NCI-H1694 treated with DMSO at 0.1 percent for 48 hours (cell line): Measurements from ENCODE around the gene AMBRA1.

ENCODE experiments used
- DNase-seq: peaks from one replicate; lab custom pipeline; 2025; lab: John Stamatoyannopoulos, UW

The AMBRA1 gene

GRCh38 chr11:46367244-46367915, 226.4 kb downstream of the AMBRA1 start:
- peak; percentile 46 for DNase-seq

- no peak for DNase-seq
These were observed 227.1 kb downstream of the AMBRA1 start for GRCh38 chr11:46366661-46367161.

DNA sequence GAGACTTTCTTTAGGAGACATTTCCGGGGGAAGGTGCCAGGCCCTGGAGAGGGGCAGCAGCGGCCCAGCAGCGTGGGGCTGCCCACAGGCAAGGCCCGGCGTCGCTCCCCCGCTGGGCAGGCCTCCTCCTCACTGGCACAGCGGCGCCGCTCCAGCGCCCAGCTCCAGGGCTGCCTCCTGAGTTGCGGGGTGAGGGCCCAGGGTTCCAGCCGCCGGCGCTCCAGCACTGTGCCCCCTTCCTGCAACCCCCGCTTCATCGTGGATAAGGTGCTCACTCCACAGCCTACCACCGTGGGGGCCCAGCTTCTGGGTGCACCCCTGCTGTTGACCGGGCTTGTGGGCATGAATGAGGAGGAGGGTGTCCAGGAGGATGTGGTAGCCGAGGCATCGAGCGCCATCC, 227.6 kb downstream of the AMBRA1 start:
- no peak for DNase-seq

GRCh38 chr11:46364791-46365190, 229.0 kb downstream of the AMBRA1 start:
- no peak for DNase-seq

DNA sequence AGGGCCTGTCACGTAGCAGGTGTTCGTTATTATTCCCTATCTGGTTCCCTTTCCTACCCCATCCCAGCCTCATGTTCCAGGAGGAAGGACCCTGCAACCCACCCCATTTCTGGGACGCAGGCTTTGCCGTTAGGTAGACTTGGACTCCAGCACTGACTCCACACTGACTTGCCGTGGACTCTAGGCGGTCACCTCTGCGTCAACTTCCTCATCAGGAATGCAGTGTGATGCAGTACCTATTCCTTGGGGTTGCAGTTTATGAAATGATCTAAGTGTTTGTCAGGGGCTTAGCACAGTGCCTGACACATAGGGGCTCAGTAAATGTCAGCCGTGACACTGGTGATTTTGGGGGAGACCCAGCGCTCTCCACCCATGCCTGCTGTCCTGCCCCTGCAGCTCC, 229.8 kb downstream of the AMBRA1 start:
- no peak for DNase-seq

DNA sequence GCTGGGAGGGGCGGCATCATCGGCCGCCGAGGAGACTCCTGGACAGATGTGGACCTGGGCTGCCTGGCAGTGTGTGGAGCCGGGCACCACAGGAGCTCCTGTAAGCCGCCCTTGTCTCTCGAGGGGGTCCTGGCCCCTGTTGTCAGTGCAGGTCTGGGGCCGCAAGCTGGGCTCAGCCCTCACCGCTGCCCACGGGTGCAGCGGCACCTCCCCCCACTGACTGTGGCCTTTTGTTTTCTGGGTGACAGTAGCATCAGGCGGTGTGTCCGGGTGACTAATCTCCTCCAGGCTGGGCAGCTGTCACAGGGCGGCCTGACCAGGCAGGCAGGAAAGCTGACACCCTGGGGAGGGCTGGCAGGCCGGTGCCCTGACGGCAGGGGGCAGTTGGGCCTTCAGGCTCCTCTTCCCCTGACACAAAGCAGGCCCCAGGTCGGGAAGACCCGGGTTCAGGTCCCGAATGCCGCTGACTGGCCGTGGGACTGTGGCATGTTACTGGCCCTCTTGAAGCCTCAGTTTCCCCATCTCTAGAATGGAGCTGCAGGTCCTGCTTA, 230.3 kb downstream of the AMBRA1 start:
- no peak for DNase-seq

- no peak for DNase-seq
These were observed 230.8 kb downstream of the AMBRA1 start for GRCh38 chr11:46363031-46363407.

DNA sequence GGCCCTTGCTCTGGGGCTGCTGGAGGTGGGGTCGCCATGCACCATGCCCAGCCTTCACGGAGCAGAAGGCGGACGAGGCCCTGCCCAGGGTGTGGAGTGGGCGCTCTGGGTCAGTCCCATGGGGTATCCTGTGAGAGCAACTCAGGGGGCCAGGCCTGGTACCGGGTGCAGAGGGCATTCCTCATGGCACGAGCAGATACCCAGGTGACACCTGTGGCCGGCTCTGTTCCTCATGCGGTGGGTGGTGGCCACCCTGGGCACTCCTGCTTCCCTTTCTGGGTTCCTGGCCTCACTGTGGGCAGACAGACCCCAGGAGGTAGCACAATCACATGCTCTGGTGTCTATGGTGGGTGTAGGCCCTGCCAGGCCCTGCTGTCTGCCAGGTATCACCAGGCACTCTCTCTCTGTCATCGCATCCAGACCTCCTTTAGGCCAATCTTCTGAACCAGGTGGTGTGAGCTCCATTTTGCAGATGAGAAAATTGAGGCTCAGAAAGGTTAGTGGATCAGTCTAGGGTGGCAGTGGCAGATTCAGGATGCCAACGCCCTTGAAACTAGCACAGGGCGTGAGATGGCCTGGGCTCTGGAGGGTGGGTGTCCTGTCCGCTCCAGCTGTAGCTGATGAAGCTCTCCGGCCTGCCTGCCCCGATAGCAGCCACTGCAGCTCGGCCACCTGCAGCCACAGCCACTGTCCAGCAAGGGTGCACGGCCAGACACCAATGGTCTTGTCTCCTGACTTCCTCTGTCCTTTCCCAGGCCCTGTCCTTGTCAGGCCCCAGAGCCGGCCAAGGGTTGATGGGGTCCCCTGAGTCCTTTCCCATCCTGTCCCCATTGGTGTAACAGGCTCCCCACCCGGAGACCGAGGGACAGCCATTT, 231.4 kb downstream of the AMBRA1 start:
- no peak for DNase-seq

- peak; percentile 37 for DNase-seq
These were observed 232.3 kb downstream of the AMBRA1 start for GRCh38 chr11:46361283-46362155.

DNA sequence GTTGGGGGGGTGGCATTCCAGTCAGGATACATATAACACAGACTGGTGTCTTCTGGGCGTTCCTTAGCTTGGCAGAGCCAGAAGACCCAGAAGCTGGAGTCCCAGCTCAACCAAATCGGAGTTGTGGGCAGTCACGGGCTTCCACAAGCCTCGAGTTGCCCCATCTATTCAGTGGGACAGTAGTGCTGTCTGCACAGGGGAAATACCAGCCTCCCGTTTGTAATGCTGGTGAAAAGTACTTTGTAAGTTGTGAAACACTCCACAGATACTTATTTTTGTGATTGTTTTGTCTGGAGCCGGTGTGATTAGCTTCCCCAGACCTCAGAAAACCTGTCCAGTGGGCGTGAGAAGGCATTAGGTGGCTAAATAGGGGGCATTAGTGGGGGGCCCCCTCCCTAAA, 232.9 kb downstream of the AMBRA1 start:
- no peak for DNase-seq

DNA sequence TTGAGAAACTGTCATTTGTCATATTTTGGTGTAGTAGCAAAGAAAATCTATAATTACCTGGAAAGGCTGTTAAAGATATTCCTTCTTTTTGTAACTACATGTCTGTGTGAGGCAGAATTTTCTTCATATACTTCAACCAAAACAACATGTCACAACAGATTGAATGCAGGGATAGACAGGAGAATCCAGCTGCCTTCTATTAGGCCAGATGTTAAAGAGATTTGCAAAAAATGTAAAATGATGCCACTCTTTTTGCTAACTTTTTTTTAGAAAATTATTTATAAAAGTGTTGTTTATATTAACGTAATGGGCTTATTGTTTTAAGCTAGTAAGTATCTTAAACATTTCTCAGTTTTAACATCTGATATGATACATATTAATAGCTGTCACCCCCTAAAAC, 233.9 kb downstream of the AMBRA1 start:
- DNase-seq: no peak

- DNase-seq: no peak
These were observed 236.3 kb downstream of the AMBRA1 start for GRCh38 chr11:46357483-46357936.

DNA sequence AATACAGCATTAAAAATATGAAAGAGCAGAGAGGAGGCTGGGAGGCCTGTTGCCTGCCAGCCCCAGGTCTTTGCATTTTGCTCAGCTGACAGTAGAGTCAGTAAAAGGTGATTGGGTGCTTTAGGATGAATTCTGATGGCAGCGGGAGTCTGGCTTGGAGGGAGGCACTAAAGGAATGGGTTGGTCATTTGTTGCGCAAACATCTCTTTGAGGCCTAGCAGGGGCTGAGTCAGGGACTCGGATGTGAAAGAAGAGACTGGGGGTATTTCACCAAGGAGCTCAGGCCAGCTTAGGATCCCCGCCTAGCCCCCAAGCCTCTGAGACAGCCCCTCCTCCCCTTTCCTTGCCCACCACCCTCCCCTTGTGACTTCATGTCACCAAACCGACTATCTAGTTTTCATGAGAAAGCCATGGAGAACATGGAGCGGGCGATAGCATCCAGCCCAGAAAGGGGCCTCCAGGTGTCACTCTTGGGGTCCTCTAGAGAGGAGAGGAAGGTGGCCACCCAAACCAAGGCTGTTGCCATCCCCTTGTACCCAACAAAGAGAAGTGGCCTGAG, 236.8 kb downstream of the AMBRA1 start:
- DNase-seq: no peak

- no peak for DNase-seq
These were observed 240.1 kb downstream of the AMBRA1 start for GRCh38 chr11:46353698-46354097.

- peak; percentile 31 for DNase-seq
These were observed 241.6 kb downstream of the AMBRA1 start for GRCh38 chr11:46352063-46352841.

- DNase-seq: no peak
These were observed 242.2 kb downstream of the AMBRA1 start for GRCh38 chr11:46351606-46352005.

DNA sequence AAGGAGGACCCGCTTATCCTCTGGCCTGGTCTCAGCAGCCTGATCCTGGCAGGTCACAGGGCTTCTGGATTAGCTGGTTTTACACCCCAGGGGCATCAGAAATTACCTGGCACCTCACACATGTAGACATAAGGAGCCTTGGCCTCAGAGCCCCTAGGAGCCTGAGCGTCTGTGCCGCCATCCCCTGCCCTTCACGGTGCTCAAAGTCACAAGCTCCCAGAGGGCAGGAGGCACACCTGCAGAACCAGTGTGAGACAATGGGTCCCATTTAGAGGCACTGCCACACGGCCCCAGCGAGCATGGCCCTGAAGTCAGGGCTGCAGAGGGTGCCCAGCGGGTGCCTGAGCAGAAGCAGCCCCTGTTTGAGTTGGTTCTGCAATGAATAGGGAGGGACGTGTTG, 242.7 kb downstream of the AMBRA1 start:
- DNase-seq: no peak

GRCh38 chr11:46350695-46351094, 243.1 kb downstream of the AMBRA1 start:
- no peak for DNase-seq

DNA sequence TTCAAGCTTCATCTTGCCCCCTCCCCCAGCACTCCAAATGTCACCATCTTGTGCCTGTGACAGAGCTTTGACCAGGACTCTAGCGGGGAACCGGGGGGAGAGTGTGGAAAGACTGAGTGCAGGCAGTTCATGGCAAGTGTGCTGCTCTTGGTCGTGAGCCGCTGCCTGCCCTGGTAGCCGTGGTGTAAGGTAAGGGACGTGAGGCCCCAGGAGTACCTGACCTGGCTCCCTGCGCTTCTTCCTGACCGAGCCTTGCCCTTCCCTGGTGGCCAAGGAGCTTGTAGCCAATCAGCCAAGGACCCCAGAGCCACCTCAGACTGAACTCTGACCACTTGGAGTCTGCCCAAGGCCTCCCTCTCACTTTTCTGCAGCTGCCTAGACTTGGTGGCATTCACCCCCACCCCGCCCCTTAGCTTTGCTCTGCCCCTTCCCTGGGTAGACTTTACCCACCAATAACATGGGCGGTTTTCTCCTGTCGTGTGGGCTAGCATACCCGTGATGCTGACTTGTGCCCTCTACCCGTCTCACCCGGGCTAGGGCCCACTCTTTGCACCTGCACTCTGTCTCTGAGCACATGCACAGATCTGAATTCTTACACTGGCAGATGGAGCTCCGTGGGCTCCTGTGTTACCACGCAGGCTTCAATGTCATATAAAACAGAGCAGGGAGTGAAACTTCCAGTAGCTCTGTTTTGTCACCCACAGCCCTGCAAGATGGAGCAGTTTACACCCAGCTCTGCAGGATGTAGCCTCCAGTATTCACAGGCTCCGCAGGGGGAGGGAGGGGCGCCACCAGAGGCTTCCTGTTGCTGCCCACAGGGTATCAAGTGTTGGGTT, 245.0 kb downstream of the AMBRA1 start:
- no peak for DNase-seq
